Caki2 (cell line): ENCODE results near the gene PRDM5. TPM values are rescaled to one million over a fixed set of nuclear protein-coding genes. Genes with fewer than 3 reads are reported as not detected.

Experiments used
- DNase-seq: peaks from one replicate; pipeline ENCODE4 v3.0.0-alpha.2; 2015; ENCODE audit warnings: low read depth
- in situ Hi-C: cut with HindIII; loops from 2 replicates; pipeline ENCODE4 v1.10.0; 2016; ENCODE audit warnings: low sequenced_read_pairs, low pct_unique_long_range_greater_than_20kb, mixed read lengths
- total RNA-seq: library from RNA; depleted of rRNA; stranded (reverse); fragments of >200 nt; shearing (Covaris generic); gene quantifications from 2 replicates; pipeline ENCODE4 v1.2.3, GENCODE V29; 2014; ENCODE audit warnings: low replicate concordance

The PRDM5 gene
- total RNA-seq, 1 experiment from 2014 or later = 4.7 TPM

GRCh38 chr4:120867506-120867905, 55.0 kb downstream of the PRDM5 start:
- DNase-seq = no peak
- in situ Hi-C loops = no loop called here

GRCh38 chr4:120865985-120866384, 56.5 kb downstream of the PRDM5 start:
- DNase-seq = peak; percentile 64
- in situ Hi-C loops = no loop called here

GRCh38 chr4:120864969-120865368, 57.6 kb downstream of the PRDM5 start:
- in situ Hi-C loops = no loop called here
- no peak for DNase-seq

- no peak for DNase-seq
- in situ Hi-C loops = no loop called here
Observed at GRCh38 chr4:120862432-120862831, 60.1 kb downstream of the PRDM5 start.

- in situ Hi-C loops = no loop called here
Observed at GRCh38 chr4:120861852-120862251, 60.7 kb downstream of the PRDM5 start.

GRCh38 chr4:120858776-120859175, 63.8 kb downstream of the PRDM5 start:
- in situ Hi-C loops = no loop called here
- no peak for DNase-seq

More at GRCh38 chr4:120861852-120862251, 60.7 kb downstream of the PRDM5 start:
- DNase-seq = no peak

- in situ Hi-C loops = no loop called here
- no peak for DNase-seq
Observed at GRCh38 chr4:120857312-120857711, 65.2 kb downstream of the PRDM5 start.

GRCh38 chr4:120856294-120856693, 66.2 kb downstream of the PRDM5 start:
- no peak for DNase-seq
- in situ Hi-C loops = no loop called here

GRCh38 chr4:120855307-120856001, 67.1 kb downstream of the PRDM5 start:
- in situ Hi-C loops = no loop called here
- no peak for DNase-seq

GRCh38 chr4:120853161-120853935, 69.2 kb downstream of the PRDM5 start:
- DNase-seq = no peak
- in situ Hi-C loops = no loop called here

GRCh38 chr4:120850018-120850599, 72.4 kb downstream of the PRDM5 start:
- DNase-seq = no peak
- in situ Hi-C loops = no loop called here

- in situ Hi-C loops = no loop called here
Observed at GRCh38 chr4:120847019-120847582, 75.4 kb downstream of the PRDM5 start.

GRCh38 chr4:120844528-120844921, 78.0 kb downstream of the PRDM5 start:
- no peak for DNase-seq
- in situ Hi-C loops = no loop called here

More at GRCh38 chr4:120847019-120847582, 75.4 kb downstream of the PRDM5 start:
- no peak for DNase-seq

GRCh38 chr4:120843849-120844527, 78.5 kb downstream of the PRDM5 start:
- in situ Hi-C loops = no loop called here
- DNase-seq = no peak

GRCh38 chr4:120842031-120842430, 80.5 kb downstream of the PRDM5 start:
- in situ Hi-C loops = no loop called here
- DNase-seq = no peak

GRCh38 chr4:120841580-120841979, 80.9 kb downstream of the PRDM5 start:
- in situ Hi-C loops = no loop called here
- no peak for DNase-seq

GRCh38 chr4:120839974-120840751, 82.4 kb downstream of the PRDM5 start:
- in situ Hi-C loops = no loop called here
- DNase-seq = no peak
